Right hindlimb (tissue), 1 donor: ENCODE results near the gene HENMT1.
"Not testable (repeated sequence)": the region's sequence is repeated elsewhere in the genome, so short reads cannot be mapped to it uniquely, and the experiment has no call there.

ENCODE experiments used
- DNase-seq: peaks from one replicate; pipeline ENCODE4 v3.0.0-alpha.2; 2018

HENMT1 gene

GRCh38 chr1:108661030-108661609 is at the start of gene HENMT1:
Gene HENMT1 (minus strand): TSS chr1:108661093. CDS start chr1:108659884, 1,209 bp downstream.
- DNase-seq: peak; percentile 86

DNA sequence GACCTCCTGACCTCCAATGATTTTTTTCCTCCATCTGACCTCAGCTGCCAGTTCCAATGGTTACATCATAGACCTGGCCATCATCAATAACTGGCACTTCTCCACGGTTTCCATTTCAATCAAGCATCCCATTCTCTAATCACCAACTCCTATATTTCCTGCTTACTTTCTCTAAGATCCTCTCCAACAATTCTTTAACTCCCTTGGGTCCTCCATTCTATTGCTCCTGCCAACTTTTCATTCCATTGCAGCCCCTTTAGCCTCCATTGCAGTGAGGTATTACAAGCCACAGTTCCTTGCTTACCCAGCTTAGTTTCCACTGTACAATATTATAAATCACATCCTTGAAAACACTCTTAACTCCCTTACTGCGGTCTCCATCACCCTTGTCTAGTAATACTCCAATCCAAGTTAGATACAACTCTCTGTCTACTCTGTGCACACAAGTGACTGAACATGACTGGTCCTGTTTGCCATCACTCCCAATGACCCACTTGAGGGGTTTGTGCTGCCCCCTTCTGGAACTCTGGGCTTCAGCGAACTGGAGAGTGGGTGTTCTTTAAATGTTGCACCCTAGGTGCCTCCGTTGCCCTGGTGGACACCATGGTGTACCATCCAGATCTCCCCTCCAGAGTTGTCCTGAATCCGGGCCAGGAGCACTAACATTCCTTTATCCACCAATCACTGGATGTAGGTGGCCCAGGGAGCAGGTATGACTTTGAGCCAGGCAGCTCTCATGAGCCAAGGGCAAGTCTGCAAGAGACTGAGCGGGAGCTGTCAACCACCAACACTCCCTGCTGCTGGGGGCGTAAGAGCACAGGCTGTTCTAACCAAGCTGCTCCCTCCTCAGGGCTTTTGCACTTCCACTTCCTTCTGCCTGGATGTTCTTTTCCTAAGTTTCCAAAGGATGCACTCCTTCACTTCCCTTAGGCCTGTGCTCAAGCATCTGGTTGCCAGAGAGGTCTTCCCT is 48.1 kb upstream of the HENMT1 start:
- no peak for DNase-seq

- no peak for DNase-seq
Observed at GRCh38 chr1:108706643-108707042, 45.8 kb upstream of the HENMT1 start.

DNA sequence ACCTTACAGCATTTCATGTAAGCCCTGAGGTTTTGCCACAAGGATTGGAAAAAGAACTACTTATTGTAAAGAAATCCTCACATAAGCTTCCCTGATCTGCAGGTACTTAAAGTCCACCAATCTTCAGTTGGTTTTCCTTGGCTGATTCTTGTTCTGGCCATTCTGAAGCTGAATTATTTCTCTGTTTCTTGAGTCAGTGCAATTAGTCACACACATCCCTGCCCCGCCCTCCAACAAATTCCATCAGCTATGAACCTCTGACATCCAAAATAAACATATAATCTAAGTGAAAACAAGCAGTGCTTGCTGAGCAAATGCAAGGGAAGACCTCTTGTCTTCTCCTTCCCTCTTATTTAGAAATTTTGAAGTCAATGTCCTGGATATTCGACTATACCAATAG is 43.6 kb upstream of the HENMT1 start:
- no peak for DNase-seq

- no peak for DNase-seq
Observed at GRCh38 chr1:108703939-108704338, 43.0 kb upstream of the HENMT1 start.

- DNase-seq: not testable (repeated sequence)
Observed at GRCh38 chr1:108702109-108702508, 41.2 kb upstream of the HENMT1 start.

DNA sequence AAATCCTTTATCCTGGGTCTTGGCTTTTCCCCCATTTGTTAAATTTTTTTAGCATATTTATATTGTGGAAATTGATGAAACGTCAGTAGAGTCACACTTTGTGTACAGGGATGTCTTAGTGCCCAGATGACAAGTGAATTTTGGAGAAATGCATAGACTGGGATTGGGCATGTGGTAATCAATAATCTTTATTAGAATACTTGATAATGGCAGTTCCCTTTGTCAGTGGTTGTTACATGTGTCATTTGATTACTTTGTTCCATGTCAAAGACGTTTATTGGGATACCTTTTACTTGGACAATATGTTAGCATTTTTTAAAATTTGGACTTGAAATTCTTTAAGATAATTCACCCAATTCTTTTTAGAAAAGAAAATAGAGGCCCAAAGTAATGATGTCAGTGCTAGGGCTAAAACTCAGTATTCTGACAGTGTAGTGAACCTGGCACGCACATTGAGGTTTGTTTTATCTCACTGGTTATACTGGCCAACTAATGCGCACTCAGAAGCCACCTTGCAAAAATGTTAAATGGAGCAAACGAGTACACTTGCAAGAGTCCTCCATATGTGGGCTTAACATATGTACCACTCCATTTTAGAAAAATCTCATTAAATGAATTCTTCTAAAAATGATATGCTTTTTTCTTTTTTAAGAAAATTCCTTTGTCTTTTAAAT is 40.4 kb upstream of the HENMT1 start:
- no peak for DNase-seq

GRCh38 chr1:108699375-108700332 is 38.8 kb upstream of the HENMT1 start:
- no peak for DNase-seq

- no peak for DNase-seq
Observed at GRCh38 chr1:108695535-108695934, 34.6 kb upstream of the HENMT1 start.

GRCh38 chr1:108692724-108693655 is 32.1 kb upstream of the HENMT1 start:
- DNase-seq: no peak

GRCh38 chr1:108691942-108692723 is 31.2 kb upstream of the HENMT1 start, which contains the start of gene PRPF38B:
Gene PRPF38B (plus strand): TSS chr1:108692310. CDS start chr1:108692592, 282 bp downstream.
- DNase-seq: peak; percentile 98

DNA sequence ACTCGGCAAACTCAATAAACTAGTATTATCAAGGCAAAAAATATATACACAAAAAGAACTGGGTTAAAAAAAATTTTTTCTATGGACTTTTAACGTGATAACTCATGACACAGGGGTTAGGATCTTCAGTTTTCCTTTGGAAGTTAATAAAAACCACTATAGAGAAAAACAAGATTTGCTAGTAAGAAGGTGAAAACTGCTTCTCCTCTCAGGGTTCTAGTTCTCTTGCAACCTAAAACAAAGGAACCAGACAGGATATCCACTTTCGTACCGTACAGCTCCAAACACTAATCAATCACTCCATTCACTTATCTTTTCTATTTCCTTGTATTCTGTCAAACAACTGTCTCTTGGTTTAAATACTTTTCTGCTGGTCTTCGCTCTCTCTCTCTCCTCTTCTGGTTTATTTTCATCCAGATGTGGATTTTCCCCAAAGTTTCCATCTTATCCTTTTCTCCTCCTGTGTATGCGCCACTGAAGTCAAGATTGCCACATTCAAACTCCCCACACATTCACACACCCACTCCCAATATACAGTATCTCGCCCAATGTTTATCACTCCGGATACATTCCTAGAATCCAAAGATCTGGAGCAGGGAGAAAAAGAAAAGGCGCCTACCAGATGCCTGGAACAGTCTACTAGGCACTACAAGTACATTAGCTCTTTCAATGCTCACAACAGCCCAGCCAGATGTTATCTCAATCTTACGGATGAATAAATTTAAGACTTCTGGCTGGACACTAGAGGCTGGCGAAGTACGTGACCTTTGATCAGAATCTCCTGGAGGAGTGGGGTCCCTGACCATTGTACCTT is 30.4 kb upstream of the HENMT1 start:
- DNase-seq: no peak

DNA sequence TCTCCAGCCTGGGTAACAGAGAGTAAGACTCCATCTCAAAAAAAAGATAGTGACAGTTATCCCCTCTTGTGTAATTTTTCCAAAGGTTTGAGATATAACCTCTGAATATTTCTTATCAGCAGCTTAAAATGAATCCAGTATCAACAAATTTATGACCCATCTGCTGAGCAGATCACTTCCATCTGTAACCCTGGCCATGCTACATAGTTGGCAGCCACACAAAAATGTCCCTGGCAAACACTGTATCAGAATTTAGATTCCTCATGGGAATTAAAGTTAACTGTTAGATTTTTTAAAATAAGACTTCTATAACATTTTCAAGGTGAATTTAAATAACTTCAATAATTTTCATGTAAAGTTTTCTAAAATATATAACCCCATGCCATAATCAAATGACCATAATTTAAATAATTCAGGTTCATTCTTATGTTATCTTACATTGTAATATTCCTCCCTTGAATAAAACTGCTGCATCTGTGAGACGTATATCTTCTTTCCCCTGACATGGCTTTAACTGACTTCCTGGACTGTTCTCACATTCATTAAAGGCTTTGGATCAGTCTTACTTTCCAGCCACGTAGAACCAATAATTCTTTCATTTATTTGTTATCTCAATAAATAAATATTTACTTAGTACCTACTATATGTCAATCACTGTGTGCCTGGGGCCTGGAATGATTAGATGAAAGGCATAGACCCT is 25.9 kb upstream of the HENMT1 start:
- no peak for DNase-seq

GRCh38 chr1:108685529-108685928 is 24.6 kb upstream of the HENMT1 start:
- DNase-seq: no peak

GRCh38 chr1:108681701-108682100 is 20.8 kb upstream of the HENMT1 start:
- DNase-seq: not testable (repeated sequence)

DNA sequence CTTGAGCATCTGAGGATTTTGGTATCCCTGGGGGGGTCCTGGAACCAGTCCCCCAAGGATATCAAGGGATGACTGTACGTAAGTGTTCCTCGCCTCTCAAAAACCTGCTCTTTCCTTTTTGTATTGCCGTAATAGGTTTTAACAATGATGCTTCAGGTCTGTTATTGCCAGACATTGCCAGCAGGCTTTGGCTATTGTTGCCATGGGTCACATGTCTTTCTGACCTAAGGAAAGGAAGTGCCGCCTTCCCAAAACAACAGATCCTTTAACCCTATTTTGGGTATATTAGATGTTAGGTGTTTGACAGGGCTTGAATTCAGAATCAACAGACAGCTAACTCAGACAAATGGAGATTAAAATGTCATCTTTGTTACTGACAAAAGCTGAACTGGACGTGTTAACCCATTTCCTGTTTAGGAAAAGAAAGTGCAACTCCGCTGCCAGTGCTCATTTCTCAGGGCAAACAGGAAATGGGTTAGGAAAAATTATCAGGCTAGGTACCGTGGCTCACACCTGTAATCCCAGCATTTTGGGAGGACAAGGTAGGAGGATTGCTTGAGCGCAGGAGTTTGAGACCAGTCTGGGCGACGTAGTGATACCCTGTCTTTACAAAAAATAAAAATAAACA is 18.8 kb upstream of the HENMT1 start:
- no peak for DNase-seq

DNA sequence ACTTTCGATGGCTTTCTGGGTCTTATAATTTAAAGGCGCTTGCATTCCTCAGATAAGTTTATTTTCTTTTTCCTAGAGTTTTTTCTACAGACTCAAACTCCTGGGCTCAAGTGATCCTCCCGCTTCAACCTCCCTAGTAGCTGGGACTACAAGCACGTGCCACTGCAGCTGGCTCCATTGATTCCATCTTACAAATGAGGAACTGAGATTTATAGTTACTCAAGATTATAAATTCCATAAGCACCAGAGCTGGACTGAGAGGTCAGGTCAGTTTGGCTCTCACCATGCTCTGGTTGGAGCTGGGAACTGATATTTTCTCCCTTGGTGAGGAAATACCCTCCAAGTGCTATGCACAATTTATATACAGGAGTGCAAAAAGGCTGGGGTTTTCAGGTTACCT is 17.8 kb upstream of the HENMT1 start:
- DNase-seq: no peak

DNA sequence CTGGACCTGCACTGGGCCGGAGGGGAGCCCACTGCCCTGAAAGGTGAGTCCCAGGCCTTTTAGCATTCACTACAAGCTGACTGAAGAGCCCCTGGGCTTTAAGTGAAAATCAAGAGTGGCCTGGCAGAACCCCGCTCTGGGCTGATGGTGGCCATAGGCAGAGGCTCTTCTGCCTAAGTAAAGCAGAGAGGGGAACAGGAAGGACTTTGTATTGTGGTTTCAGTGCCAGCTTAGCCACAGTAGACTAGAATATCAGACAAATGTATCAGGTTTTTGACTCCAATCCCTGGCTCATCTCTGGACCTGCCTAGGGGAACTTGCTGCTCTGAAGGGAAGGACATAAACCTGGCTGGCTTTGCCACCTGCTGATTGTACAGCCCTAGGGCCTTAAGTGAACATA is 10.2 kb upstream of the HENMT1 start:
- DNase-seq: no peak
